Globus pallidus (tissue), 1 donor: ENCODE results near the gene GPHN.
A peak's percentile ranks its signal among the peaks of the same experiment; 100 is the strongest.
"Not testable (repeated sequence)": the region's sequence is repeated elsewhere in the genome, so short reads cannot be mapped to it uniquely, and the experiment has no call there.

ENCODE experiments used
- DNase-seq: peaks from one replicate; pipeline ENCODE4 v3.0.0-alpha.2; 2015; ENCODE audit warnings: low spot score

Gene GPHN

DNA sequence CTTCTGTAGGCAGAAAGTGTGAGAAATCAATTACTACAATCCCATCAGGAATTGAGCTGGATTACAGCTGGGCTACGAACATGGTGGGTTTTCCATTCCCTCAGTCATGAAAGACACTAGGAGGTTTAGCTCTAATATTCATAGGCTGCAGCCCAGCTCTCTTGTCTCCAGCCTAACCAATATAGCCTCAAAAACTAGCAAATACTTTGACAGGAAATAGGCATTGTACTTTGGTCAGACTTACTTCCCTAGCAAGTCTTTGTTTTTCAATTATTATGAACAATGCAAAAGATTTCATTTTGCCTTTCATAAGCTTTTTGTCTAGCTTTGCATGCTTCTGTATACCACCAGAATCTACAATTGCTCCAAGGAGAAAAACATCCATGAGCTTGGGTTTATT is 296.2 kb downstream of the GPHN start:
- no peak for DNase-seq

DNA sequence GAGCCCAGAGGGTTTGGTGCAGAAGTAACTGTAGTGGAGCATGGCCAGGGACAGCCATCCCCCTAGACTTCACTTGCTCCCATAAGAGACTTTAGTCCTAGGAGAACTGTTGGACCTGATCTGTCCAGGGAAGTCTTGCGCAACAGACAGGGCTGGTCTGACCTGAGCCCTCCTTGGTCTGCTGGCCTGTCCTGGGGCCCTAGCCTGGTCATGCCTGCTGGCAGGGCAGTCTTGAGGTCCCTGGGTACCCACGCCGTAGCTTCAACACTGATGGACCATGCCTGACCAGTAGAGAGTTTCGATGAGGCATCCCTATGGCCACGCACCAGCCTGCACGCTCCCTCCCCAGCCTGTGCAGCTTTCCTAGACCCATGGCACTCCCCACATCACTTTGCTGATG is 305.7 kb downstream of the GPHN start:
- DNase-seq = no peak

DNA sequence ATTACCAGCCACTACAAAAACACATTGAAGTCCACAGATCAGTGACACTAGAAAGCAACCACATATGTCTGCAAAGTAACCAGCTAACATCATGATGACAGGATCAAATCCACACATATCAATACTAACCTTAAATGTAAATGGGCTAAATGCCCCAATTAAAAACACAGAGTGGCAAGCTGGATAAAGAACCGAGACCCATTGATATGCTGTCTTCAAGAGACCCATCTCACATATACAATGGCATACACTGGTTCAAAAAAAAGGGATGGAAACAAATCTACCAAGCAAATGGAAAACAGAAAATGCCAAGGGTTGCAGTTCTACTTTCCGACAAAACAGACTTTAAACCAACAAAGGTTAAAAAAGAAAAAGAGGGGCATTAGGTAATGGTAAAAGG is 307.7 kb downstream of the GPHN start:
- no peak for DNase-seq

DNA sequence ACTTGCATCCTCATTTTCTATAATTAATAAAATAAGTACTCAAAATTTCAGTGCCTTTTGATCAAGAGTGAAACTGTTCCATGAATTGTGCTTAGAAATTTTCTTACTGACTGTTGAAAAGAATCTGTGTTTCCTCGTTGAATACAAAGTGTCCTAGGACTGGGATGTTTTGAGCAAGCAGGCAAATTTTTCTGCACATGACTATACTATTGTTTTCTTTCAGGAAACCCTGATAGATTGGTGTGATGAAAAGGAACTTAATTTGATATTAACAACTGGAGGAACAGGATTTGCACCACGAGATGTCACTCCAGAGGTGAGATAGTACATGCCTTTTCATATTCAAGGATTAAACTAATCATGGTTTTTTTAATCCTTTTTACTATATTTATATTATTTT is 316.3 kb downstream of the GPHN start:
- peak; percentile 59 for DNase-seq

DNA sequence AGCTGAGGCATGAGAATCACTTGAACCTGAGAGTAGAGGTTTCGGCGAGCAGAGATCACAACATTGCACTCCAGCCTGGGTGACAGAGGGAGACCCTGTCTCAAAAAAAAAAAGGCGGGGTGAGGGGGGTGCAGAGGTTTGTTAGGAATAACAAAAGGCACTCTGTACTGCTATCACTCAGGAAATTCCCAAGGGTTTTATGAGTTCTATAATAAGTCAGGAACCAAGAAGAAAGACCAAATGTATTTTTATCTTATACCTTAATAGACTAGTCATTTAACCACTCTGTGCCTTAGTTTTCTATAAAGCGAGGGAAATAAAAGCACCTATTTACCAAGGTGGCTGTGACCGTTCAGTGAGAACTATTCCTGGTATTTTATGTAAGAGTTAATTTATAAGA is 319.2 kb downstream of the GPHN start:
- DNase-seq = no peak

DNA sequence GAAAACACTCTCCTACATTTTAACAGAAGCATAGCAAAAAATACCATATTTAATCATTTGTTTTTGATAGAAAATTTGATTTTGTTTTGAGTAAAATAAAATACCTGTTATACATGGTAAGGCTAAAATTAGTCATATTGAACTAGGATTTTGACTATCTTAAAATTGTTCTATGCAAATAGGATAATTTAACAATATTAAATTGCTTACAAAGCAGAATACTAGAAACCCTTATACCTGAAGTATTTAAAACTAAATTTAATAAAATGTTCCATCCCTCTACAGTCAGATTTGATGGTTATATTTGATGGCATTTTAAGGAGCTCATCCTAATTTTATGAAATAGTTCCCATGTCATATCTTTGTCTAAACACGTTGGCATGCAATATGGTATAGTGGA is 323.2 kb downstream of the GPHN start:
- DNase-seq = no peak

- no peak for DNase-seq
These were observed 325.9 kb downstream of the GPHN start for GRCh38 chr14:66833816-66834215.

GRCh38 chr14:66837436-66837835 is 329.5 kb downstream of the GPHN start:
- not testable (repeated sequence) for DNase-seq

DNA sequence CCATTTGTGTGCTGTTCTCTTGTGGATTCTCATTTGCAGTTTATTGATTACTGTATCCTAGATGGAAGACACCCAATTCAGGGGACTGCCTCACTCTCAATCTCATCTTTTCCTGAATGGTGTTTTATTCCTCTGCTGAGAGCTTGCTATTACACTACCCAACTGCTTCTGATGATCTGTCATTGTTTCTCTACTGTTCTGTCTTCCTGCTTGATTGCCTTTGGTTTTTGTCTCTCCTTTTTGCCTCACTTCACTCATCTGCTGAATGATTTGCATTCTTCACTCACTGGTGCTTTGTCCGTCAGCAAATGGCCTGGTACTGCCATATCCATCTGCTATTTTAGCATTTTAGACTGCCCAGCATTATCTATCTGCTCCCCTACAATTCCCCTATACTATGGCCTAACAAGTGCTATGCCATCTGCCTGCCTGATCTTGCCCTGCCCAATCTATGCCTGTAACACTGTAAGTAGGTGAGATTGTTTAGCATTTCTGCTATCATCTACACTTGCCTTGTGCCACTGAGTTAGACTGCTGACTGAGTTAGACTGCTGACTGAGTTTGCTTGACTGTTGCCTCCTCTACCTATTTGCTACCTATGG is 335.1 kb downstream of the GPHN start:
- no peak for DNase-seq

DNA sequence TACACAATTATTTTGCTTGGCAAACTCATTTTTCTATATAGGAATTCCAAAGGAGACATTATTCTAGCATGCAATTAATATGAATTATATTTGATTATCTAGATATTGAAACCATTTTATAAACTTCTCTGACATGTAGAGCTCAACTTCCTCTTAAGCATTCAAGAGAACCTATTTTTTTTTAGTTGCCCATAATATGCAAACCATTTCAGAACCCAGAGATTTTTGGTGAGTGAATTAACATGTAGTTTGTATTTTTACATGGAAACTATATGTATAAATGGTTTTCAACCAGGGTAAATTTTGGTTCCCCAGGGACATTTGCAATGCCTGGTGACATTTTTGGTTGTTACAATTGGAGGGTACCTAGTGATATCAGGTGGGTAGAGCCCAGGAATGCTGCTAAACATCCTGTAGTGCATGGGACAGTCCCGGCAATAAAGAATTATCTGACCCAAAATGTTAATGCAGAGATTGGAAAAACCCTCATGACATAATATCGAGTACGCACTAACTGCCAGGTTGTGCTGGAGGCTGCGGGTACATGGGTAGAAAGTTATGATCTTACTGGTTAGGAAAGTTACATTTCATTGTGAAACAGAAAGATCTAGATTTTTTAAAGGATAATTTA is 342.4 kb downstream of the GPHN start:
- no peak for DNase-seq

DNA sequence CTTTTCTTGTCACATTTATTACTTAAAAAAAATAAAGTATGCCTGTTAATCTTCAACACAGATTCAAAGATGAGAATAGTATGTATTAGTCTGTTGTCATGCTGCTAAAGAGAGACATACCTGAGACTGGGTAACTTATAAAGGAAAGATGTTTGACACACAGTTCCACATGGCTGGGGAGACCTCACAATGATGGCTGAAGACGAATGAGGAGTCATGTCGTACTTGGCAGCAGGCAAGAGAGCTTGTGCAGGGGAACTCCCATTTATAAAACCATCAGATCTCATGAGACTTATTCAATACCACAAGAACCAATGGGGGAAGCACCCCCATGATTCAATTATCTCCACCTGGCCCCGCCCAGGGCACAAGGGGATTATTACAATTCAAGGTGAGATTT is 345.4 kb downstream of the GPHN start:
- DNase-seq = no peak

- no peak for DNase-seq
These were observed 349.9 kb downstream of the GPHN start for GRCh38 chr14:66857867-66858266.

DNA sequence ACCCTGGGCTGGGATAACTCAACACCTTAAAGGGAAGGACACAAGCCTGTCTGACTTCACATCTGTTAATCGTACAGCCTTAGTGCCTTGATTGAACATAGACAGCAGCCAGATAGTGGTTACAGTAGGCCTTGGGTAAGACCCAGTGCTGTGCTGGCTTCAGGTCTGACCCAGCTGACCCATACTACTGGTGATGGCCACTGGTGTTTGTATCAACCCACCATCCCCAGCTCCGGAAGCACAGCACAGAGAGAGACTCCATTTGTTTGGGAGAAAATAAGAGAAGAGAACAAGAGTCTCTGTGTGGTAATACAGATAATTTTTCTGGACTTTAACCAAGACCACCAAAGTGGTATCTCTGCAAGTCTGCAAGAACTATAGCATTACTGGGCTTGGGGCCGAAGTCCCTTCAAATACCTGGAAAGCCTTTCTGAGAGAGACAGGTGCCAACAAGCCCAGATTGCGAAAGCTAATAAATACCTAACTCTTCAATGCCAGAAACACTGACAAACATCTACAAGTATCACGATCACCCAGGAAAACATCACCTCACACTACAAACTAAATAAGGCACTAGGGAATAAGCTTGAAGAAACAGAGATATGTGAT is 351.2 kb downstream of the GPHN start:
- DNase-seq = no peak

GRCh38 chr14:66881596-66881995 is 373.6 kb downstream of the GPHN start:
- DNase-seq = no peak

DNA sequence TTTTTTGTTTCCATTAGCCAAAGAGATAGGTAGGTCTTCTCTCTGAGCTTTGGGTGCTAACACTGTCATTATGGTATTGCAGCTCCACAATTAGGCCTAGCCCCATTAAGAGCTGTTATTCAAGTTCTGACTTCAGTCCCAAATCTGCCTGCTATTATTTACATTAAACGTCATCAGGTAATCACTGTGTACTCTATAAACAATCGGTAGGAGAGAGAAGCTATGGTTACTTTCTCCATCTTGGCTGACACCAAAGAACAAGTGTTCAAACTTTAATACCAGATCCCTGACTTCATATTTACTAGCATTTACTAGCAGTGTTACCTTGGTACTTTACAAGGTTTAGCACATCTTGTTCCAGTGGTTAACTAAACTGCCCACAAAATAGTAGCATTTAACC is 376.2 kb downstream of the GPHN start:
- no peak for DNase-seq

GRCh38 chr14:66900719-66901118 is 392.8 kb downstream of the GPHN start:
- DNase-seq = no peak

GRCh38 chr14:66910311-66910840 is 402.4 kb downstream of the GPHN start:
- no peak for DNase-seq

GRCh38 chr14:66916421-66916820 is 408.5 kb downstream of the GPHN start:
- DNase-seq = peak; percentile 0

- DNase-seq = no peak
These were observed 410.6 kb downstream of the GPHN start for GRCh38 chr14:66918527-66918926.

GRCh38 chr14:66920196-66920595 is 412.2 kb downstream of the GPHN start:
- no peak for DNase-seq

DNA sequence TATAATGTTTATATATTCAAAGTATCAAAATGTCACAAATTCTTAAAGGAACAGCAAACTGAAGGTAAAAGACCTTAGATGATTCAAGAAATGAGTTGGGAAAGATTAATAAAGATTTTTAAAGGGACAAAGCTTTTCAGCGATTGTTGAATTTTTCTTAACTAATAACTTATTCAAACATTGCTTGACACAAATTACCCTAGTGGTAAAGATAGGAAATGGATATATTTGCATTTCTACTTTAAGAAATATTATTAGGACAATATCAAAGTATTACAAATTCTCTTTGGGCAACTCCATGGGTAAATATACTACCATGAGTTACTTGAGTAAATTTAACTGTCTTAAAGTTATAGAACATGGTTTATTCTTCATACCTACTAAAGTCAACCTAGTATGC is 415.3 kb downstream of the GPHN start:
- DNase-seq = no peak

- DNase-seq = no peak
These were observed 431.5 kb downstream of the GPHN start for GRCh38 chr14:66939409-66939808.

- DNase-seq = no peak
These were observed 436.9 kb downstream of the GPHN start for GRCh38 chr14:66944872-66945271.

- DNase-seq = no peak
These were observed 447.2 kb downstream of the GPHN start for GRCh38 chr14:66955159-66955558.
